A673 (cell line): ENCODE data around the gene STK36.

ENCODE experiments used
- CTCF ChIP-seq: fragments of 300-800, 200-600 bp; sonication (generic); conservative IDR thresholded peaks from 2 replicates; pipeline ENCODE4 v1.5.1; 2017; ENCODE audit warnings: low read depth, mild to moderate bottlenecking, antibody characterized with exemption, low read length, moderate library complexity, mixed read lengths
- EZH2 ChIP-seq: fragments of 200-600 bp; sonication (generic); IDR thresholded peaks from 2 replicates; pipeline ENCODE4 v1.6.1; 2017; ENCODE audit warnings: borderline replicate concordance, low read depth, mild to moderate bottlenecking, mixed read lengths, antibody characterized with exemption, low read length; ENCODE audit not compliant: poor library complexity, severe bottlenecking

- TF ChIP-seq EZH2 (no peak), CTCF (no peak)
Observed at GRCh38 chr2:218671097-218671653, 711 bp upstream of the STK36 start.
